ENCODE data around the gene CYP26B1. TPM values are rescaled to one million over a fixed set of nuclear protein-coding genes. Genes with fewer than 3 reads are reported as not detected.
"Not testable (repeated sequence)": the region's sequence is repeated elsewhere in the genome, so short reads cannot be mapped to it uniquely, and the experiment has no call there.

The CYP26B1 gene
- total RNA-seq, 1 donor from 2014 or later = not detected

GRCh38 chr2:72090271-72090720 is 57.4 kb downstream of the CYP26B1 start:
- peak; percentile 35 for DNase-seq
- Mint-ChIP-seq H3K36me3 (ENCODE audit: low read depth) (no peaks in the 10 kb centered on the region), H3K4me1 (no peaks in the 10 kb centered on the region), H3K4me3 (no peak overlapping the region), H3K27me3 (no peaks in the 10 kb centered on the region), H3K27ac (no peak overlapping the region), H3K9me3 (no peaks in the 10 kb centered on the region)
- intact Hi-C loops (cut with micrococcal nuclease) = no loop called here

GRCh38 chr2:72089537-72089936 is 58.1 kb downstream of the CYP26B1 start:
- H3K27ac Mint-ChIP-seq = no peak overlapping the region
- intact Hi-C loops (cut with micrococcal nuclease) = no loop called here
- peak; percentile 12 for DNase-seq
- no peaks in the 10 kb centered on the region for H3K27me3 Mint-ChIP-seq
- H3K9me3 Mint-ChIP-seq = no peaks in the 10 kb centered on the region
- H3K36me3 Mint-ChIP-seq (ENCODE audit: low read depth) = no peaks in the 10 kb centered on the region
- H3K4me3 Mint-ChIP-seq = no peak overlapping the region
- no peaks in the 10 kb centered on the region for H3K4me1 Mint-ChIP-seq

- H3K4me1 Mint-ChIP-seq = no peaks in the 10 kb centered on the region
- no peak overlapping the region for H3K27ac Mint-ChIP-seq
- no peak overlapping the region for H3K4me3 Mint-ChIP-seq
- no peaks in the 10 kb centered on the region for H3K9me3 Mint-ChIP-seq
- H3K36me3 Mint-ChIP-seq (ENCODE audit: low read depth) = no peaks in the 10 kb centered on the region
- intact Hi-C loops (cut with micrococcal nuclease) = no loop called here
- DNase-seq = no peak
- H3K27me3 Mint-ChIP-seq = no peaks in the 10 kb centered on the region
Observed at GRCh38 chr2:72089028-72089427, 58.6 kb downstream of the CYP26B1 start.

GRCh38 chr2:72086871-72087633 is 60.6 kb downstream of the CYP26B1 start:
- H3K36me3 Mint-ChIP-seq (ENCODE audit: low read depth); H3K27ac Mint-ChIP-seq; intact Hi-C loops (cut with micrococcal nuclease); DNase-seq; H3K4me3 Mint-ChIP-seq; H3K27me3 Mint-ChIP-seq; H3K9me3 Mint-ChIP-seq; H3K4me1 Mint-ChIP-seq: not testable (repeated sequence)

- intact Hi-C loops (cut with micrococcal nuclease) = no loop called here
- DNase-seq = no peak
- H3K4me3 Mint-ChIP-seq = no peak overlapping the region
- H3K36me3 Mint-ChIP-seq (ENCODE audit: low read depth) = no peaks in the 10 kb centered on the region
- H3K27ac Mint-ChIP-seq = no peak overlapping the region
- H3K4me1 Mint-ChIP-seq = no peaks in the 10 kb centered on the region
- no peaks in the 10 kb centered on the region for H3K27me3 Mint-ChIP-seq
- no peaks in the 10 kb centered on the region for H3K9me3 Mint-ChIP-seq
Observed at GRCh38 chr2:72085513-72085912, 62.1 kb downstream of the CYP26B1 start.

GRCh38 chr2:72085036-72085435 is 62.6 kb downstream of the CYP26B1 start:
- Mint-ChIP-seq H3K27me3 (no peaks in the 10 kb centered on the region), H3K27ac (no peak overlapping the region), H3K9me3 (no peaks in the 10 kb centered on the region), H3K4me3 (no peak overlapping the region), H3K36me3 (ENCODE audit: low read depth) (no peaks in the 10 kb centered on the region), H3K4me1 (no peaks in the 10 kb centered on the region)
- intact Hi-C loops (cut with micrococcal nuclease) = no loop called here
- no peak for DNase-seq

GRCh38 chr2:72084584-72084976 is 63.1 kb downstream of the CYP26B1 start:
- DNase-seq = no peak
- H3K27me3 Mint-ChIP-seq = no peaks in the 10 kb centered on the region
- no peak overlapping the region for H3K4me3 Mint-ChIP-seq
- H3K4me1 Mint-ChIP-seq = no peaks in the 10 kb centered on the region
- no peak overlapping the region for H3K27ac Mint-ChIP-seq
- no peaks in the 10 kb centered on the region for H3K36me3 Mint-ChIP-seq (ENCODE audit: low read depth)
- intact Hi-C loops (cut with micrococcal nuclease) = no loop called here
- H3K9me3 Mint-ChIP-seq = no peaks in the 10 kb centered on the region

GRCh38 chr2:72083751-72084583 is 63.7 kb downstream of the CYP26B1 start:
- Mint-ChIP-seq H3K4me3 (no peak overlapping the region), H3K27me3 (no peaks in the 10 kb centered on the region), H3K36me3 (ENCODE audit: low read depth) (no peaks in the 10 kb centered on the region), H3K27ac (no peak overlapping the region), H3K4me1 (no peaks in the 10 kb centered on the region), H3K9me3 (no peaks in the 10 kb centered on the region)
- intact Hi-C loops (cut with micrococcal nuclease) = no loop called here
- no peak for DNase-seq

- H3K36me3 Mint-ChIP-seq (ENCODE audit: low read depth) = no peaks in the 10 kb centered on the region
- intact Hi-C loops (cut with micrococcal nuclease) = no loop called here
- no peak overlapping the region for H3K27ac Mint-ChIP-seq
- DNase-seq = no peak
- H3K27me3 Mint-ChIP-seq = no peaks in the 10 kb centered on the region
- H3K4me3 Mint-ChIP-seq = no peak overlapping the region
- no peaks in the 10 kb centered on the region for H3K4me1 Mint-ChIP-seq
- H3K9me3 Mint-ChIP-seq = no peaks in the 10 kb centered on the region
Observed at GRCh38 chr2:72082887-72083286, 64.8 kb downstream of the CYP26B1 start.

GRCh38 chr2:72082021-72082601 is 65.6 kb downstream of the CYP26B1 start:
- no peak for DNase-seq
- H3K27ac Mint-ChIP-seq = no peak overlapping the region
- no peaks in the 10 kb centered on the region for H3K27me3 Mint-ChIP-seq
- no peaks in the 10 kb centered on the region for H3K4me1 Mint-ChIP-seq
- intact Hi-C loops (cut with micrococcal nuclease) = no loop called here
- no peak overlapping the region for H3K4me3 Mint-ChIP-seq
- no peaks in the 10 kb centered on the region for H3K36me3 Mint-ChIP-seq (ENCODE audit: low read depth)
- H3K9me3 Mint-ChIP-seq = no peaks in the 10 kb centered on the region

GRCh38 chr2:72081451-72081850 is 66.2 kb downstream of the CYP26B1 start:
- H3K4me1 Mint-ChIP-seq = no peaks in the 10 kb centered on the region
- no peaks in the 10 kb centered on the region for H3K36me3 Mint-ChIP-seq (ENCODE audit: low read depth)
- intact Hi-C loops (cut with micrococcal nuclease) = no loop called here
- H3K27me3 Mint-ChIP-seq = no peaks in the 10 kb centered on the region
- no peak overlapping the region for H3K27ac Mint-ChIP-seq
- H3K4me3 Mint-ChIP-seq = no peak overlapping the region
- no peaks in the 10 kb centered on the region for H3K9me3 Mint-ChIP-seq
- no peak for DNase-seq

- no peak overlapping the region for H3K27ac Mint-ChIP-seq
- no peak overlapping the region for H3K4me3 Mint-ChIP-seq
- no peaks in the 10 kb centered on the region for H3K4me1 Mint-ChIP-seq
- no peaks in the 10 kb centered on the region for H3K36me3 Mint-ChIP-seq (ENCODE audit: low read depth)
- intact Hi-C loops (cut with micrococcal nuclease) = no loop called here
- no peaks in the 10 kb centered on the region for H3K27me3 Mint-ChIP-seq
- no peak for DNase-seq
- H3K9me3 Mint-ChIP-seq = no peaks in the 10 kb centered on the region
Observed at GRCh38 chr2:72080286-72081145, 67.1 kb downstream of the CYP26B1 start.

All from activated CD4-positive, alpha-beta T cell treated with anti-CD3 and anti-CD28 coated beads, Interleukin-2, amount 10 ng/mL, durations not matched to agents 24 days and 14 days (primary cell).